HFF-Myc (cell line): Measurements from ENCODE around the gene AFDN.

ENCODE experiments used
- DNase-seq: peaks from one replicate; pipeline ENCODE4 v3.0.0-alpha.2; 2011; ENCODE audit warnings: low read depth; ENCODE audit errors: extremely low read depth
- H3K4me3 ChIP-seq: replicated peaks from 2 replicates; pipeline ENCODE4 v1.5.1; 2011; ENCODE audit warnings: low read depth, mild to moderate bottlenecking, control low read depth, low read length
- CTCF ChIP-seq: IDR thresholded peaks from 2 replicates; pipeline ENCODE4 v1.5.1; 2012; ENCODE audit warnings: mild to moderate bottlenecking, low read depth, low read length, control low read depth; ENCODE audit errors: missing control alignments

Gene AFDN

DNA sequence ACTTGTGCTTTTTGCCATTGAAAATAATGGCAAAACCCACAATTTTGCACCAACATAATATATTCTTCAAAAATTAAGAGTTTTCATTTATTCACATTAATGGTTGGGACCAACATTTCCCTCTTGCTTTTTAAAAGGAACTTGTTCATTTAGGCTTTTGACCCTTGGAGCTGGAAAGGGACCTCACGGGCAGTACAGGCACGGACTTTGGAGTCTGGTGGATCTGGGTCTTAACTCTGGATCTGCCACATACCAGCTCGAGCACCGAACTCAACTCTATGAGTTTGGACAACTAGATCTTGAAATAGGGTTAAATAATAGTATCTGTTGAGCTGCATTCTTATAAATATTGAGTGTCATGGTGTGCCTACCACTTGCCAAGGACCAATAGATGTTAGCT, 37.2 kb downstream of the AFDN start:
- DNase-seq, result no peak
- H3K4me3 ChIP-seq, result no peak overlapping the region
- no peak for TF ChIP-seq CTCF

GRCh38 chr6:167866642-167867041, 39.9 kb downstream of the AFDN start:
- no peak overlapping the region for H3K4me3 ChIP-seq
- no peak for DNase-seq
- TF ChIP-seq CTCF, result no peak

DNA sequence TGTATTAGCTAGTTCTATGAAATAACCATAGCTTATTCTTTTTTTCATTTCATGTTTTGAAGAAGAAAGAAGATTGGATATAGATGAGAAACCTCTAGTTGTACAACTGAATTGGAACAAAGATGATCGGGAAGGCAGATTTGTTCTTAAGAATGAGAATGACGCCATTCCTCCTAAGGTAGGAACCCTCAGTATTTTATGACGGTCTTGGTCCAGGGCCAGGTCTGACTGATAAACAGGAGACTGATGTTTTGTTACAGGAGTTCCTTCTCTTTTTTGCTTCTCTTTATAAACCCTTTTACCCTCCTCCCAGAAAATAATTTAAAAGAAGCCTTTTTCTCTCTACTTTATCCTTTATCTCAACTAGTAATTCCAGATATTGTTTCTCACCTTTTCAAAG, 43.6 kb downstream of the AFDN start:
- DNase-seq, result no peak
- no peak overlapping the region for H3K4me3 ChIP-seq
- TF ChIP-seq CTCF, result no peak

- no peak for TF ChIP-seq CTCF
- H3K4me3 ChIP-seq, result no peak overlapping the region
- no peak for DNase-seq
Measured at GRCh38 chr6:167872538-167873210, 46.0 kb downstream of the AFDN start.

DNA sequence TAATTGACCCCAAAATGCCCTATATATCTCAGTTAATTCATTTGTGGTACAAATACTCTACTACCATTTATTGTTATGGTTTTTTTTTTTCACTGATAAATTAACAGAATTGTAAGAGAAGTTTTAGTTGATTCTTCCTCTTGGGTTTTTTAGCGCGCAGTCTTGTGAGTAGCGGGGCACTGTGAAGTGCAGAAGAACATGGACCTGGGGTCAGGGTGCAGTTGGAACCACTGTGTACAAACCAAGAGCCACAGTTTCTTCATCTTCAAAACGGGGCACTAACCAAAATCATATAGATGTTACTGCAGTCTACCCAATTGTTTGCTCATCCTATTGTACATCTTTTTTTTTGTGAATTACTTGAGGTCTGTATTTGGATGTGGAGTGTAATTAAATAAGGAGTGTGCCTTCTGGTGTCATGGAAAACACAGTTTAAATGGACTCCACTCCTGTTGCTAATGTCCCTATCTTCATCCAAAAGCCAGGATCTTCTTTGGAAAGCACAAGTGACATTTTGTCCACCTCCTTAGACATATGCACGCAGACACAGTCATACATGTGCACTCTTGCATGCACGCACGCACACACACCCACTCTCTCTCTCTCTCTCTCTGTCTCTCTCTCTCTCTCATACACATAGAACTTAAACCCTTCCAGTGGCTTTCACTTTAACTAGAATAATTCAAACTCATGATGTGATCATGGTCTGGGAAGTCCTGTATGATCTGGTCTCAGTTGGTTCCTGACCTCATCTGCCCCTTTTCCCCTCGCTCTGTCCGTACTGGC, 51.5 kb downstream of the AFDN start:
- no peak for TF ChIP-seq CTCF
- no peak for DNase-seq
- no peak overlapping the region for H3K4me3 ChIP-seq

- TF ChIP-seq CTCF, result no peak
- DNase-seq, result no peak
- no peak overlapping the region for H3K4me3 ChIP-seq
Measured at GRCh38 chr6:167879612-167880011, 52.9 kb downstream of the AFDN start.
